HG03025 (cell line): ENCODE data around the gene CHI3L2.

Experiments
- ATAC-seq: cut with Tn5 transposase; IDR thresholded peaks from one replicate; pipeline ENCODE4 v1.9.1; 2021; ENCODE audit warnings: mild to moderate bottlenecking, moderate library complexity; ENCODE audit not compliant: unreplicated experiment, low FRiP score

CHI3L2 gene

DNA sequence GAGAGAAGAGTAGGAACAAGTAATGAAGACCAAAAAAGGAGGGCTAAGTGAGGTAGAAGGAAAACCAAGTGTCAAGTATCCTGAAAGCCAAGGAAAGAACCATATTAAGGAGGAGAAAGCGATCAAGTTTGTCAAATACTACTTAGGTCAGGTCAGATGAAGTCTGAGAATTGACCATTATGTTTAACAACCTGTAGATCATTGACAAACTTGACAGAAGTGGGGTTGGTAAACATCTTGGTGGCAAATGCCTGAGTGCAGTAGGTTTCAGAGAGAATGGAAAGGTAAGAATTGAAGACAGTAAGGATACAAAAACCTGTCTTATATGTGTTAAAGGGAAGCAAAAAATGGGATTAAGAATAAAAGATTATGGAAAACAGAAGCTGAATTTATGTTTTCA, 59.4 kb downstream of the CHI3L2 start:
- ATAC-seq, result no peak

DNA sequence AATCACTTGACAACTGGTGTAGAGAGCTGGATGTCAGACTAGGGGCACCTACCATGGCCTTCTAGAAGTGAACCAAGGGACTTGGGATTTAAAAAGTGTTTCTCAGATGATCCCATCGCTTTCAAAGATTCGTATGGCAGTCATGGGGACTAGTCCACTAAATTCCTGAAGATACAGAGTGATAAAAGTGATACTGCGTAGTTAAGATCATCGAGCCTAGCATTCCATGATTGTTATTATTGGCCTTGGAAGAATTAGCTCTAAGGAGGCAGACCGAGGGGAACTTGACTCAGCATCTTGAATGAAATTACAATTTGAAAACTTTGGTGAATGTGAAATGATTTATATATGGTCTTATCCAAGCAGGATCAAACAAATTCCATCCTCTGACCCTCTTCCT, 61.9 kb downstream of the CHI3L2 start:
- no peak for ATAC-seq

DNA sequence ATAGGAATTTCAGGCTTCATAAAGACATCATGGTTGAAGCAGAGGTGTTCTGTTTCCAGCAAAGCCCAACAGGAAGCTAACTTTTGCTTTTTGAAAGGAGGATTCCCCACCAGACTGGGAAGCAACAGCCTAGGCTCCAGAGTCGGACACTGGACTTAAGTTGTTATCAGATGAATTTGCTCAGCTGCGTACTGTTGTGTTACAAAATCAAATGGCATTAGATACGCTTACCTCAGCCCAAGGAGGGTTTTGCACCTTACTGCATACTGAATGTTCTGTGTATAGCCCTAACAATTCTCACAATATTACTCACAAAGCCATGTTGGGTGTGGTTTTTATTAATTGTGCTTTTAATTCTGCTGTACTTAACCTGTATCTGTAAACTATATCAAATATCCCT, 62.6 kb downstream of the CHI3L2 start:
- ATAC-seq, result no peak

DNA sequence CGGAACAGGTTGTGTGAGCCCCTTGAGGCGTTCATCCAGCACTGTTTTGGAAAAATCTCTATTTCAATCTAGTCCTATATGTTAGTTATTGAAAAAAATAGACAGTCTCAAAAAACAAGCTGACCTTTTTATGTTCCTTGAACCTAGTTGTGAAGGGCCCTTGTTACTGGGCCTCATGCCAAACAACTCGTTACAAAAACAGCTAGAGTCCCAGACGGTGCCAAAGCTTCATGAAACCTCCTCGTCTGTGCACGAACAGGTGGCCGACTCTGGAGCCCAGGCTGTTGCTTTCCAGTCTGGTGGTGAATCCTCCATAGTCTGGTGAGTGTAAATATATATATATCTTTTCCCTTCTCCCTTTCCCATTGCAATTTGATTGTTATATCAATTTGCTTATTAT, 63.1 kb downstream of the CHI3L2 start, which contains the start of gene CHIA:
Gene CHIA (plus strand): TSS at position 222 of the 400 bp plus-strand sequence. CDS start 19,617 bp downstream, outside the sequence.
- ATAC-seq, result no peak
